Stimulated activated CD8-positive, alpha-beta memory T cell treated with anti-CD3 and anti-CD28 coated beads, Interleukin-2, amount 100 ng/mL, for 48 hours (primary cell): ENCODE measurements around the gene BAX.

ENCODE experiments used
- DNase-seq, 2 donors: peaks; one replicate each; pipeline ENCODE4 v3.0.0-alpha.2; 2020; ENCODE audit warnings: low read depth in 2 of 2

The BAX gene

GRCh38 chr19:48962029-48962848 is 7.6 kb downstream of the BAX start:
- no peak for DNase-seq

- no peak for DNase-seq
These were observed 8.1 kb downstream of the BAX start for GRCh38 chr19:48962849-48963165.

- peak; percentile 77 for DNase-seq
These were observed 8.9 kb downstream of the BAX start for GRCh38 chr19:48963371-48964204.

- no peak for DNase-seq
These were observed 9.7 kb downstream of the BAX start for GRCh38 chr19:48964205-48965039.

- peak; percentile 92 for DNase-seq
These were observed 10.5 kb downstream of the BAX start, which contains the start of gene FTL for GRCh38 chr19:48965040-48965805. FTL (plus strand) TSS chr19:48965309; CDS start chr19:48965508, 199 bp downstream.

DNA sequence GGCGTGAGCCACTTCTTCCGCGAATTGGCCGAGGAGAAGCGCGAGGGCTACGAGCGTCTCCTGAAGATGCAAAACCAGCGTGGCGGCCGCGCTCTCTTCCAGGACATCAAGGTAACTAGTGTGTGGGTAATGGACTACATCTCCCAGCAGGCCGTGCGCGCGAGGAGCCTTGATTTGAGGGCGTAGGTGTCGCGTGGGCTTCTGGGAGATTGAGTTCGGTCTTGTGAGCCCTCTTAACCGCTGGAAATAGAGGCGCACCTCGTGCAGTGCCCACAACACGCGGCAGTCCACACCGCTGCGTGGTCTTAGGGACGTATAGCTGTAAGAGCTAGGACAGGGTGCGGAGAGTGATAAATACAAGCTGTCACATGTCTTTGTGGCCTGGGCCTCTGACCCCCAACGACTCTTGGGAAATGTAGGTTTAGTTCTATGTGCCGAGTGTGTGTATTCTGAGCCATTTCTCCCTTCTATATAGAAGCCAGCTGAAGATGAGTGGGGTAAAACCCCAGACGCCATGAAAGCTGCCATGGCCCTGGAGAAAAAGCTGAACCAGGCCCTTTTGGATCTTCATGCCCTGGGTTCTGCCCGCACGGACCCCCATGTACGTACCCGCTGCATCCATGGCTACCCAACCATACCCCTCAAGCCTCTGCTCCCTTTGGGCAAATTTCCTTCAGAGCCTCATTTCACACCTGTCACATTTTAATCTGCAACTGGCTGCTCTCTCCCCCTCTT is 11.3 kb downstream of the BAX start:
- DNase-seq, result peak; percentile 72 to 80

- no peak for DNase-seq
These were observed 12.1 kb downstream of the BAX start for GRCh38 chr19:48966541-48967345.

DNA sequence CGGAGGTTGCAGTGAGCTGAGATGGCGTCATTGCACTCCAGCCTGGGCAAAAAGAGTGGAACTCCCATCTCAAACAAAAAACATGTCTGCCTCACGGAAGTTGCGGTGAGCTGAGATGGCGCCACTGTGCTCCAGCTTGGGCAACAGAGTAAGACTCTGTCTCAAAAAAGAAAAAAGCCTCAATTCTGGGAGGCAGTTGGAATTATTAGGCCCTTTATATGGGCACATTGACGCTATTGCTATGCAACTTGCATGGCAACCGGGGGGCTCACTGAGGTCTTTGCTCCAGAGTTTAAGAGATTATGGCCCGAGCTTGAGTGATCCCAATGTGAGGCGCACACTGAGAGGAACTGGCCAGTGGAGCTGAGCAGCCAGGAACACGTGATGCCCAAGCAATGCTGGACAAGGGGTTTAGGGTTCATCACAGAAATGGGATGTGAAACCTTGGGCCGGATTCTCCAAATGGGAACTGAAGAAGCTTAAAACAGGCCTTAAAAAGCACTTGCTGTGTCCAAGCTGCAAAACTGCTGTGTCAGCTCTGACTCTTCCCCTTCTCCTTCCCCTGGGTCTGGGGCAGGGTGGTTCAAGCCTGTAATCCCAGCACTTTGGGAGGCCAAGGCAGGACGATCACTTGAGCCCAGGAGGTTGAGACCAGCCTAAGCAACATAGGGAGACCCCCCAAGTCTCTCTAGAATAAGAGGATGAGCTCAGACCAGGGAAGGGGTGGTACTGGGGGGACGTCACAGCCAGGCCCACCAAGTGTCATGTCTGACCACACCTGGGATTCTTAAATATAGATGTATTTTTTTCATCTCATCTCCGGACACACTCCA is 12.9 kb downstream of the BAX start:
- no peak for DNase-seq

DNA sequence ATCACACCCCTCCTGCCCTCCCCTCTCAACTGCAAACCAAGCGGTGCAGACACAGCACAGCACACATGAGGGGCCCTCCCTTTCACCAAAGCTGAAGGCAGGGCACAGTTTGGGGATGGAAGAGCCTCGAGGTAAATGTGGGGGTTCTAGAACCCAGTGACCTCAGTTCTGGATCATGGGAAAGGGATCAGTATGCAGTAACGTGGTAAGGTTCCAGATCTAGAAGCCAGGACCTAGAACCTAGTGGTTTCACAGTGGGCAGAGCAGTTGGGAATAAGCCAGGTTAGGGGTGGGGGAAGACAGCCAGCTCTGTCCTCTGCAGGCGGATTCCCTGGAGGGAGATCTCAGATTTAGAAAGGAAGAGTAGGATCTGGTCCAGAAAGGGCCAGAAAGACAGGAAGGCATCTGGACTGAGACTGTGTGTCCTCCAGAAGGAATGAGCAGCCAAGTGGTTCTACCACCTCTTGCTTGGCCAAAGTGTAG is 13.5 kb downstream of the BAX start:
- no peak for DNase-seq

DNA sequence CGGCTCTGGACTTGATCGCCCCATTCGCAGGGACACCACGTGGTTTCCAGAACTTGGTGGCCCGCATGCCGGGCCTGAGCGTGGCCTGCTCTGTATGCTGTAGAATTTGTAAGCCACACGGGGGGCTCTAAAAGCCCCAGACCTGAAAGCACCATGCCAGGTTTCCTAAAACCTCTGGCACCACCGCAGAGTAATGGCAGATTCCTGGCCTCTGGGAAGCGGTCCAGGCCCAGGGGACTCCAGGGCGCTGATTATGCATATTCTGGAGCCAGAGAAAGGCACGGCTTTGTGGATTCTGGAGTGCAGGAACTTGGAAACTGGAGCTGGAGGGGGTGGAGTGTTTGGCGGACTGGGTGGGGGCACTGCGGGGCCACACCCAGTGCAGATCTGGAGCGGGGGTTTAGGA is 14.1 kb downstream of the BAX start:
- DNase-seq, result no peak

- DNase-seq, result no peak
These were observed 14.8 kb downstream of the BAX start for GRCh38 chr19:48969276-48970138.

- DNase-seq, result no peak
These were observed 15.6 kb downstream of the BAX start for GRCh38 chr19:48970139-48970766.

DNA sequence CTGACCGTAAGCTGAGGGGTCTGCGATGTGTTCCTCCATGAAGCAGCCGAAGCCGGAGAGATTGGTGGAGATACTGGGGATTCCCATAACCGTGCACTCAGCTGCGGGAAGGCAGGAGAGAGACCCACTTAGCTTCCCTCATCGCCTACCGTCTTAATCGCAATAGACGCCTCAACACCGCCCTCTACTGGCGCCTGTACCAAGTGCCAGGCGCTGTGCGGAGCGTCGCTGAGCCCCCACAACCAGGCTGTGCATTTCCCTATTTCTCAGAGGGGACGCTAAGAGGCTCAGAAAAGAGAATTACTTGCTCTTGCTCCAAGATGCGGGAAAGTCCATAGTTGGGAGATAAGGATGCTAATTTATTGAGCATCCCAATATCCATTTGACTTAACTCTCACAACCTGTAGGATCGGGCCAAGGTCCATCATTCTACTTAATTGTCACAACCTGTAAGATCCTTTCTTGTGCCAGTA is 16.3 kb downstream of the BAX start:
- DNase-seq, result peak; percentile 75 to 79

- no peak for DNase-seq
These were observed 21.5 kb downstream of the BAX start for GRCh38 chr19:48975947-48976847.

DNA sequence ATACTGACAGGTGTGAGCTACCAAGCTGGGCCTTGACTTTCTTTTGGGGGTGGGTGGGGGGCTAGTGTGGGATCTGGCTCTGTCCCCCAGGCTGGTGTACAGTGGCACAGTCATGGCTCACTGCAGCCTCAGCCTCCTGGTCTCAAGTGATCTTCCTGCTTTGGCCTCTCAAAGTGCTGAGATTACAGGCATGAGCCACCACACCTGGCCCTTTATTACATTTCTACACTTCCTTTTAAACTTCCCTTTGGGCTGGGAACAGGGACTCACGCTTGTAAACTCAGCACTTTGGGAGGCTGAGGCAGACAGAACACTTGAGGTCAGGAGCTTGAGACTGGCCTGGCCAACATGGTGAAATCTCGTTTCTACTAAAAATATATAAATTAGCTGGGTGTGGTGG is 22.4 kb downstream of the BAX start:
- no peak for DNase-seq

GRCh38 chr19:48982280-48982679 is 27.6 kb downstream of the BAX start:
- DNase-seq, result no peak
